ENCODE results near the gene SNTG2.

DNA sequence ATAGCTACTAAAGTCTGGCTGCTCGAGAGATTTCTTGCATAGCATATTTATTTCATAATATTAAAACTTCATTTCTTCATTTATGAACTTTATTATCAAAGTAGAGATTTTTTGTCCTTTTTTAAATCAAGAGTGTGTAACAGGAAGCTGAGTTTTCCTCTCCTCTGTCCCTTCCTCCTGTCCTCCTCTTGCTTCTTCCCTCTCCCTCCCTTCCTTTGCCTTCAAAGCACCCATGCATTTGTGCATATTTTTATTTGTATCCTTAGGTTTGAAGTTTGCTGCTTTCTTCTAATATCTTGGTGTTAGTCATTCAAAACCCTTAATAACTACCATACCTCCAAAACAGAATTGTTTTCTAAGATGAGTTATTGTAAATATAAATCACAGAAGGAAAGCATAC lies 174.6 kb downstream of the SNTG2 start:
- TF ChIP-seq, protein P1, sequence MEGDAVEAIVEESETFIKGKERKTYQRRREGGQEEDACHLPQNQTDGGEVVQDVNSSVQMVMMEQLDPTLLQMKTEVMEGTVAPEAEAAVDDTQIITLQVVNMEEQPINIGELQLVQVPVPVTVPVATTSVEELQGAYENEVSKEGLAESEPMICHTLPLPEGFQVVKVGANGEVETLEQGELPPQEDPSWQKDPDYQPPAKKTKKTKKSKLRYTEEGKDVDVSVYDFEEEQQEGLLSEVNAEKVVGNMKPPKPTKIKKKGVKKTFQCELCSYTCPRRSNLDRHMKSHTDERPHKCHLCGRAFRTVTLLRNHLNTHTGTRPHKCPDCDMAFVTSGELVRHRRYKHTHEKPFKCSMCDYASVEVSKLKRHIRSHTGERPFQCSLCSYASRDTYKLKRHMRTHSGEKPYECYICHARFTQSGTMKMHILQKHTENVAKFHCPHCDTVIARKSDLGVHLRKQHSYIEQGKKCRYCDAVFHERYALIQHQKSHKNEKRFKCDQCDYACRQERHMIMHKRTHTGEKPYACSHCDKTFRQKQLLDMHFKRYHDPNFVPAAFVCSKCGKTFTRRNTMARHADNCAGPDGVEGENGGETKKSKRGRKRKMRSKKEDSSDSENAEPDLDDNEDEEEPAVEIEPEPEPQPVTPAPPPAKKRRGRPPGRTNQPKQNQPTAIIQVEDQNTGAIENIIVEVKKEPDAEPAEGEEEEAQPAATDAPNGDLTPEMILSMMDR (conservative IDR thresholded peaks at IDR 0.05 in 1 of 2, IDR thresholded peaks at IDR 0.05 in 1 of 2; ENCODE audit: low read depth in 1 of 2, low read length in 2 of 2) = no peak
- no peak for TF ChIP-seq EZH2 (IDR thresholded peaks at IDR 0.05; ENCODE audit: low read length, missing control alignments)
